Activated CD8-positive, alpha-beta T cell treated with anti-CD3 and anti-CD28 coated beads, Interleukin-2, amount 10 ng/mL, durations not matched to agents 7 days and 5 days (primary cell): ENCODE results near the gene XIRP1. TPM values are rescaled to one million over a fixed set of nuclear protein-coding genes. Genes with fewer than 3 reads are reported as not detected.

ENCODE experiments used
- ATAC-seq: fragments of 150-1000 bp; cut with Tn5 transposase; one replicate; pipeline ENCODE4 v1.10.0; 2021; ENCODE audit warnings: moderate library complexity
- CTCF ChIA-PET: fragments of 350-600 bp; sonication (Branson Sonifier 250); formaldehyde crosslinking; loops from one replicate; lab custom pipeline; 2021; ENCODE audit warnings: antibody characterized with exemption; lab: Charles Lee
- POLR2A ChIA-PET: fragments of 350-600 bp; sonication (Branson Sonifier 250); formaldehyde crosslinking; loops from one replicate; lab custom pipeline; 2021; ENCODE audit warnings: antibody characterized with exemption; lab: Charles Lee
- DNase-seq: peaks from one replicate; pipeline ENCODE4 v3.0.0-alpha.2; 2020
- H3K27ac Mint-ChIP-seq: one replicate; pipeline ENCODE4 v1.8.0; 2021; ENCODE audit warnings: mild to moderate bottlenecking, mixed read lengths
- H3K27me3 Mint-ChIP-seq: one replicate; pipeline ENCODE4 v1.8.0; 2021; ENCODE audit warnings: low read depth, mixed read lengths
- H3K36me3 Mint-ChIP-seq: one replicate; pipeline ENCODE4 v1.8.0; 2021; ENCODE audit warnings: low read depth, mixed read lengths
- H3K4me1 Mint-ChIP-seq: one replicate; pipeline ENCODE4 v1.8.0; 2021; ENCODE audit warnings: low read depth, mixed read lengths
- H3K4me3 Mint-ChIP-seq: one replicate; pipeline ENCODE4 v1.8.0; 2021; ENCODE audit warnings: mild to moderate bottlenecking, mixed read lengths
- H3K9me3 Mint-ChIP-seq: one replicate; pipeline ENCODE4 v1.8.0; 2022; ENCODE audit warnings: mixed read lengths; ENCODE audit not compliant: insufficient read depth
- total RNA-seq, 2 experiments: library from RNA; stranded (reverse); gene quantifications; one replicate each; pipeline ENCODE4 v1.2.3, GENCODE V29; 2021

XIRP1 gene
- total RNA-seq, 2 experiments from 2014 or later, result not detected

GRCh38 chr3:39222939-39223338 is 30.5 kb upstream of the XIRP1 start:
- CTCF ChIA-PET, result no interaction called here
- Mint-ChIP-seq H3K36me3 (no peaks in the 10 kb centered on the region), H3K27me3 (peaks cover 44% of the 10 kb centered on the region), H3K27ac (no peak overlapping the region), H3K4me3 (no peak overlapping the region), H3K9me3 (no peaks in the 10 kb centered on the region), H3K4me1 (peaks cover 22% of the 10 kb centered on the region)
- ATAC-seq (no peak), DNase-seq (no peak)
- POLR2A ChIA-PET, result no interaction called here

DNA sequence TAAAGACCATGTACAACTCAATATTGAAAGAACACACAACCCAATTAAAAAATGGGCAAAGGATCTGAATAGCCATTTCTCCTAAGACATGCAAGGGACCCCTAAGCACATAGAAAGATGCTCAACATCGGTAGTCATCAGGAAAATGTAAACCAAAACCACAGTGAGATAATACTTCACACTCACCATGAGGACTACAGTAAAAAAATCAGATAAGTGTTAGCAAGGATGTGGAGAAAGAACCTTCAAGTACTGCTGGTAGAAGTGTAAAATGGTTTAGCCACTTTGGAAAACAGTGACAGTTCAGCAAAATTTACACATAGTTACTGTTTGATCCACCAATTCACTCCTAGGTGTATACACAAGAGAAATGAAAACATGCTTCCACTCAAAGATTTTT is 30.1 kb upstream of the XIRP1 start:
- POLR2A ChIA-PET, result no interaction called here
- no peak overlapping the region for H3K4me3 Mint-ChIP-seq
- no peaks in the 10 kb centered on the region for H3K36me3 Mint-ChIP-seq
- ATAC-seq (no peak), DNase-seq (no peak)
- CTCF ChIA-PET, result no interaction called here
- H3K27me3 Mint-ChIP-seq, result peaks cover 46% of the 10 kb centered on the region
- peaks cover 22% of the 10 kb centered on the region for H3K4me1 Mint-ChIP-seq
- no peaks in the 10 kb centered on the region for H3K9me3 Mint-ChIP-seq
- no peak overlapping the region for H3K27ac Mint-ChIP-seq

GRCh38 chr3:39221141-39221530 is 28.7 kb upstream of the XIRP1 start:
- no peaks in the 10 kb centered on the region for H3K9me3 Mint-ChIP-seq
- no peak overlapping the region for H3K27ac Mint-ChIP-seq
- H3K27me3 Mint-ChIP-seq, result peaks cover 57% of the 10 kb centered on the region
- DNase-seq, result no peak
- ATAC-seq, result no peak
- ChIA-PET POLR2A (interaction anchor here (0.5 kb wide), 1 partner anchor 120 kb away, joined by 3 read pairs; no protein-coding TSS in a partner anchor), CTCF (interaction anchor here (0.8 to 1.6 kb wide), 3 partner anchors 31 to 72 kb away, joined by 3 to 6 read pairs (median 3); no protein-coding TSS in a partner anchor)
- H3K4me1 Mint-ChIP-seq, result peaks cover 27% of the 10 kb centered on the region
- no peaks in the 10 kb centered on the region for H3K36me3 Mint-ChIP-seq
- no peak overlapping the region for H3K4me3 Mint-ChIP-seq

DNA sequence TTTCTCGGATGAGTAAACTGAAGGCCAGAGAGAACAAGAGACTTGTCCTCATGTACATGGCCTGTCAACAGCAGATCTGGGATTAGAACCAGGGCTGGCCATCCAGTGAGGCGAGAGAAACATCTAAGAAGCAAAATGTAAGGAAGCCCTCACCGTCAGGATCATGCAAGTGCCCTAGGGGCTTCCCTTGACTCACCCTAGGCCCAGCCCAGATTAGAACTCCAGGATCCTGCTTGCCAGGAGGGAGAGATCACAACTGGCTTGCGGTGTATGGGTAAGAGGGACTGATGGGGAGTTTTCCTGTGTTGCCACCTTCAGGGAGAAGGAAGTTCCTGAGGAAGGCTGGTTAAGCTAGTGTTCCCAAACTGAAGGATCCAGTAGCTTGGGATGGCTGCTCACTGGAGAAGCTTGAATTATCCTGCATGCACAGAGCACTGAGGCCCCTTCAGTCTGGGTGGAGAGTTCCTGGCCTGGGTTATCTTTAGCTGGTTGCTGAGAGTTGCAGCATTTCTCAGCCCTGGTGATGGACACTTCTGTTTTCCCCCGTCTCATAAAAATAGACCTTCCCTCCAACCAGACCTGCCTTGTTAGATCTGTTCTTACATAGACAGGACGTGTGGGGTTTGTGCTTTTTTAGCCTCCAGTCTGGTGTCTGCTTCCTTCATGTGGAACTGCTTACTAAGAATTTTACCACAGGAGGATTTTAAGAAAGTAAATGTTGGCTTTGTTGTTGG is 28.2 kb upstream of the XIRP1 start:
- ChIA-PET POLR2A (interaction anchor here (0.5 kb wide), 1 partner anchor 120 kb away, joined by 3 read pairs; no protein-coding TSS in a partner anchor), CTCF (interaction anchor here (0.8 to 1.6 kb wide), 3 partner anchors 30 to 72 kb away, joined by 3 to 6 read pairs (median 3); no protein-coding TSS in a partner anchor)
- Mint-ChIP-seq H3K27ac (no peak overlapping the region), H3K4me1 (peaks cover 30% of the 10 kb centered on the region), H3K36me3 (no peaks in the 10 kb centered on the region), H3K27me3 (peaks cover 53% of the 10 kb centered on the region), H3K4me3 (no peak overlapping the region), H3K9me3 (no peaks in the 10 kb centered on the region)
- ATAC-seq (no peak), DNase-seq (no peak)

DNA sequence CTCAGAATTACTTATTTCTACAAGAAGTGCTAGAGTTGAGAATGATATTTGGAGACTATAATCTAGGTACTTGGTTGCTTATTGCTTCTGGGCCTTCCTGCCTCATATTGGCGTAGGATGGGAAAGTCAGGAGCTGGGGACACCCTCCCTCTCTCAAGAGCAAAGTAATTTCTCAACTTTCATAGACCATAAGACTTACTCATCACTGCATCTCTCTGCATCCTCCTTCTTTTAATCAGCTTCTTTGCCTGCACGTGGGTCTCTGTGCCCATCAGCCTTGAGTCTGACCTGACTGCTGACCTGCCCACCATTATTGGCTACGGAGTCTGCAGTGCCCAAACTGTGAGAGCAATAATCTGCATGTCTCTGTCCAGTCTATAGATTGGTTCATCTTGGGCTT is 27.3 kb upstream of the XIRP1 start:
- Mint-ChIP-seq H3K36me3 (no peaks in the 10 kb centered on the region), H3K9me3 (no peaks in the 10 kb centered on the region), H3K27ac (no peak overlapping the region), H3K27me3 (peaks cover 47% of the 10 kb centered on the region), H3K4me1 (peaks cover 30% of the 10 kb centered on the region), H3K4me3 (no peak overlapping the region)
- ATAC-seq (no peak), DNase-seq (no peak)
- CTCF ChIA-PET, result no interaction called here
- POLR2A ChIA-PET, result no interaction called here

DNA sequence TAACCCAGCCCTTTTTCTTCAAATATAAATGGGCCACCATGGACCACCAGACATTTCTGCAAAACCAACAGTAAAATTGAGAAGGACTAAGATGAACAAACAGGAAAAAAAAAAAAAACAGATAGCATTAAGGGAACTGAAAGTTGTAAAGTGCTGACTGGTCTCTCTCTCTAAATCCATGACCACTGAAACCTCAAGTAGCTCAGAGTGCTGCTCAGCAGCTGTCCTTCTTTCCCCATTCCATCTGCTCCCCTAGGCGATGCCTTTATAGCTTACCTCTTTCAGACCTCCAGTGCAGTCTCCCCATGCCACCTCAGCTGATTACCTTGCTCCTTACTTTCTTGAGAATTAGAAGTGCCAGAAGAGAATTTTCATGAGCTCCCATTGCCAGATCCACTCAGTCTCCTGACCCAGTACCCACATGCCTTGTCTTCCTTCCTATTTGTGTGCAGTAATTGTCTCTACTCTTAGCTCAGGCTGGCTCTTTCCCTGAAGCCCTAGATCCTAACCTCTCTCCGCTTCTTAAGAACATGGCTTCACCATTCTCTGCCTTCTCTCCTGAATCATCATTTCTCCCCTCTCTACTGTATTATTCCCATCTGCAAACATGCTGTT is 23.9 kb upstream of the XIRP1 start:
- no peak for DNase-seq
- Mint-ChIP-seq H3K4me1 (peaks cover 22% of the 10 kb centered on the region), H3K36me3 (no peaks in the 10 kb centered on the region), H3K27ac (no peak overlapping the region), H3K4me3 (no peak overlapping the region), H3K9me3 (no peaks in the 10 kb centered on the region), H3K27me3 (peaks cover 38% of the 10 kb centered on the region)
- CTCF ChIA-PET, result interaction anchor here (0.6 to 3.2 kb wide), 6 partner anchors 25 to 173 kb away, joined by 3 to 24 read pairs (median 4); no protein-coding TSS in a partner anchor
- no peak for ATAC-seq
- POLR2A ChIA-PET, result no interaction called here

DNA sequence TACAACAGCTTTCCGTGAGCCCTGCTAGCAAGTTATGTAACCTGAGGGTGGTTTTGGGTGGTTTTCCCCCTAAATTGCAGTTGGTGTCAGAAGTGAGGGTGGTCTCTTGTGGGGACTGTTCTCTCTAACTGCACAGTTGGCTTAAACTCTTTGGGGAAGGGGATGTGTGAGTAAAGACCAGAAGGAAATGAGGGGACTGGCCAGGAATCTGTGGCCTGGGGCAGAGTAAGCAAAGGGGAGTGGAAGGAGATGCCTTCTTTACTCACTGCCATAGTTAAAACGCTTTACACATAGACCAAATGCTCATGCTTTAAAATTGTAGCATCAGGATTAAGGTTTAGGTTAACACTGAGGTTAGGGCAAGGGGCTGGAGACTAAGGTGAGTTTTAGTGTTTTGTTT is 21.2 kb upstream of the XIRP1 start:
- H3K4me3 Mint-ChIP-seq, result no peak overlapping the region
- POLR2A ChIA-PET, result no interaction called here
- ATAC-seq, result no peak
- peaks cover 26% of the 10 kb centered on the region for H3K27me3 Mint-ChIP-seq
- no peaks in the 10 kb centered on the region for H3K9me3 Mint-ChIP-seq
- DNase-seq, result no peak
- CTCF ChIA-PET, result interaction anchor here (0.8 to 3.2 kb wide), 4 partner anchors 19 to 75 kb away, joined by 4 to 24 read pairs (median 4); no protein-coding TSS in a partner anchor
- H3K4me1 Mint-ChIP-seq, result peaks cover 20% of the 10 kb centered on the region
- H3K27ac Mint-ChIP-seq, result no peak overlapping the region
- H3K36me3 Mint-ChIP-seq, result no peaks in the 10 kb centered on the region

GRCh38 chr3:39212665-39213064 is 20.3 kb upstream of the XIRP1 start:
- no peak for ATAC-seq
- DNase-seq, result no peak
- H3K36me3 Mint-ChIP-seq, result no peaks in the 10 kb centered on the region
- H3K27ac Mint-ChIP-seq, result no peak overlapping the region
- peaks cover 23% of the 10 kb centered on the region for H3K4me1 Mint-ChIP-seq
- ChIA-PET CTCF (interaction anchor here (0.8 to 1.9 kb wide), 3 partner anchors 22 to 75 kb away, joined by 4 to 8 read pairs (median 4); no protein-coding TSS in a partner anchor), POLR2A (no interaction called here)
- H3K4me3 Mint-ChIP-seq, result no peak overlapping the region
- no peaks in the 10 kb centered on the region for H3K9me3 Mint-ChIP-seq
- peaks cover 28% of the 10 kb centered on the region for H3K27me3 Mint-ChIP-seq

- Mint-ChIP-seq H3K4me3 (no peak overlapping the region), H3K36me3 (no peaks in the 10 kb centered on the region), H3K27ac (no peak overlapping the region), H3K27me3 (peaks cover 29% of the 10 kb centered on the region), H3K4me1 (peaks cover 21% of the 10 kb centered on the region), H3K9me3 (no peaks in the 10 kb centered on the region)
- DNase-seq, result no peak
- no peak for ATAC-seq
- POLR2A ChIA-PET, result no interaction called here
- CTCF ChIA-PET, result interaction anchor here (1.3 to 2.2 kb wide), 3 partner anchors 21 to 80 kb away, joined by 3 to 15 read pairs (median 8); no protein-coding TSS in a partner anchor
These were observed 19.1 kb upstream of the XIRP1 start for GRCh38 chr3:39211332-39212130.

GRCh38 chr3:39210078-39210477 is 17.7 kb upstream of the XIRP1 start:
- Mint-ChIP-seq H3K4me1 (peaks cover 12% of the 10 kb centered on the region), H3K9me3 (no peaks in the 10 kb centered on the region), H3K27me3 (peaks cover 27% of the 10 kb centered on the region), H3K36me3 (no peaks in the 10 kb centered on the region), H3K27ac (no peak overlapping the region), H3K4me3 (no peak overlapping the region)
- ChIA-PET POLR2A (interaction anchor here (1.5 kb wide), 1 partner anchor 78 kb away, joined by 5 read pairs; no protein-coding TSS in a partner anchor), CTCF (interaction anchor here (0.7 to 2.2 kb wide), 7 partner anchors 14 to 82 kb away, joined by 3 to 15 read pairs (median 4); no protein-coding TSS in a partner anchor)
- ATAC-seq (no peak), DNase-seq (no peak)

DNA sequence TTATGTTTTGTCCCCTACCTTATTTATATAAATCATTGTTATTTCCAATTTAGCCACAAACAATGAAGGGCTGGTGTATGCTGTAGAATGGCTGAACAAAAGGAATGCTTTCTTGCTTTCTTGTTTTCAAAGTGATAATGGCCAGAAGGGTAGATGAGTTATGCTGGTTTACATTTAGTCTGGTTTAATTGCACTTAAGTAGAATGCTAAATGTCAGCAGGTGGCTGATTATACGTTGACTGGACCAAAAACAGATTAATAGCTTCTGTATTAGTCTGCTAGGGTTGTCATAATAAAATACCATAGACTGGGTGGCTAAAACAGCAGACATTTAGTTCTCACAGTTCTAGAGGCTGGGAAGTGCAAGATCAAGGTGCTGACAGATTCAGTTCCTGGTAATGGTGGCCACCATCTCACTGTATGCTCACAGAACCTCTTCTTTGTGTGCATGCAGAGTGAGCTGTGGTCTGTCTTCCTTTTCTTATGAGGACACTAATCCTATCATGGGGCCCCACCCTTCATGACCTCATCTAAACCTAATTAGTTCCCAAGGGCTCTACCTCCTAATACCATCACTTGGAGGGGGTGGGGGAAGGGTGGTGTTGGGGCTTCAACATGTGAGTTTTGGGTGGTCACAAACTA is 17.1 kb upstream of the XIRP1 start:
- no peaks in the 10 kb centered on the region for H3K9me3 Mint-ChIP-seq
- ChIA-PET POLR2A (interaction anchor here (1.5 kb wide), 1 partner anchor 79 kb away, joined by 5 read pairs; no protein-coding TSS in a partner anchor), CTCF (interaction anchor here (0.7 to 2.2 kb wide), 6 partner anchors 13 to 82 kb away, joined by 3 to 15 read pairs (median 4); no protein-coding TSS in a partner anchor)
- H3K27me3 Mint-ChIP-seq, result peaks cover 27% of the 10 kb centered on the region
- ATAC-seq (peak; percentile 30), DNase-seq (no peak)
- no peak overlapping the region for H3K4me3 Mint-ChIP-seq
- H3K36me3 Mint-ChIP-seq, result no peaks in the 10 kb centered on the region
- peaks cover 12% of the 10 kb centered on the region for H3K4me1 Mint-ChIP-seq
- no peak overlapping the region for H3K27ac Mint-ChIP-seq
